Measurements from ENCODE around the gene DNMBP. TPM values are rescaled to one million over a fixed set of nuclear protein-coding genes. Genes with fewer than 3 reads are reported as not detected.

DNMBP gene
- total RNA-seq, 1 donor from 2014 or later: 11.7 TPM

DNA sequence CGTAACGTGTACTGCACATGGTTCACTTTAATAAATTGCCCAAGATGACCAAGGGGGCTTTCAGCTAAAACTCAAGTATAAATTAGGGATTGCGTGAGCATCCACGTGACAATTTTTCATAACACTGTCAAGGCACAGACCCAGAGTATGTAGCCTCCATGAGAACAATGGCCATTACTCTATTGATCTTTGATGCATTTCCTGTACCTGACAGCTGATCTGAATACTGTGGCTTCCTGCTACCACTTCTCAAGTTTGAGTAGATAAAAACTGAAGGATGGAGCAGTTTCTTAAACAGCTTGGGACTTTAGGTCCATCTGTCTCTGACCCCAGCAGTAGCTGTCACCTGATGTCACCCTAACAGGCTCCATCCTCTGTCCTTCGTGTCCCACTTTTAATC lies 128.4 kb downstream of the DNMBP start:
- H3K27ac Mint-ChIP-seq (ENCODE audit: unreplicated experiment): no peak overlapping the region
- no peak for TF ChIP-seq CTCF (IDR thresholded peaks at IDR 0.05)
- H3K9me3 Mint-ChIP-seq (ENCODE audit: low read depth): no peaks in the 10 kb centered on the region
- H3K36me3 Mint-ChIP-seq (ENCODE audit: low read depth): peaks cover 56% of the 10 kb centered on the region
- DNase-seq (ENCODE audit: low spot score): no peak
- H3K27me3 Mint-ChIP-seq (ENCODE audit: low read depth): no peaks in the 10 kb centered on the region
- no peaks in the 10 kb centered on the region for H3K4me1 Mint-ChIP-seq (ENCODE audit: low read depth)
- no peak overlapping the region for H3K4me3 Mint-ChIP-seq (ENCODE audit: unreplicated experiment)

DNA sequence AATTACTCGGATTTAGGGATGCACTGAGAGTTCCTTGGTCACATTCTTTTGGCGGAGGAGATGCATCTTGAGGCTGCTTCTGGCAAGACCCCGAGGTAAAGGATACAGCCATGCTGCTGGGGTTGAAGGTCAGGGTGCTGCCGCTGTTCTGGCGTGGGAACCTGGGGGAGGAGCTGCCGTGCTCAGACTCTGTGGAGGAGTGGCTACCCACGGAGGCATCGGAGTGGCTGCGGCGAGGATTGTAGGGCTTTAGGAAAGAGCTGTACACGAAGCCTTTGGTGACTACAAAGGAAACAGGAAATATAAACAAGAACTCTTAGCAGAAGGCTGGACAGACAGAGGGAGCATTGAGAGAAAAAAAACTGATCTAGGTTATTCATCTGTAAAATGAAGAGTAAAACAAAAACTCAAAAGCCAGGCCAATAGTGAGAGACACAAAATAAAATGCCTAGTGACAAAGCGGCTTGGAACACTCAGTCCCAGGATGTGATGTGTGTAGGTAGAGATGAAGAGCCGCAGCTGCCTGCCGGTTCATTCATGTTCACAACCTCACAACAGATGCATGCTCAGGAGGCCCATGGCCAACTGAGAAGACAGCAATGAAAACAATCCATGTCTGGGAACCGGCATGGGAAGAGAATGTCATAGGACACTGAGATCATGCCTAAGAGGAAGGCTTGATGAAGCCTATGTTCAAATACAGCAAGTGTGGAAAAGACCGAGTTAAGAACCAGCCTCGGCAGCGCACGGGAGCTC lies 129.5 kb downstream of the DNMBP start:
- no peaks in the 10 kb centered on the region for H3K4me1 Mint-ChIP-seq (ENCODE audit: low read depth)
- H3K36me3 Mint-ChIP-seq (ENCODE audit: low read depth): peaks cover 59% of the 10 kb centered on the region
- no peak overlapping the region for H3K27ac Mint-ChIP-seq (ENCODE audit: unreplicated experiment)
- TF ChIP-seq CTCF (IDR thresholded peaks at IDR 0.05): no peak
- DNase-seq (ENCODE audit: low spot score): no peak
- H3K4me3 Mint-ChIP-seq (ENCODE audit: unreplicated experiment): no peak overlapping the region
- H3K9me3 Mint-ChIP-seq (ENCODE audit: low read depth): no peaks in the 10 kb centered on the region
- H3K27me3 Mint-ChIP-seq (ENCODE audit: low read depth): no peaks in the 10 kb centered on the region

DNA sequence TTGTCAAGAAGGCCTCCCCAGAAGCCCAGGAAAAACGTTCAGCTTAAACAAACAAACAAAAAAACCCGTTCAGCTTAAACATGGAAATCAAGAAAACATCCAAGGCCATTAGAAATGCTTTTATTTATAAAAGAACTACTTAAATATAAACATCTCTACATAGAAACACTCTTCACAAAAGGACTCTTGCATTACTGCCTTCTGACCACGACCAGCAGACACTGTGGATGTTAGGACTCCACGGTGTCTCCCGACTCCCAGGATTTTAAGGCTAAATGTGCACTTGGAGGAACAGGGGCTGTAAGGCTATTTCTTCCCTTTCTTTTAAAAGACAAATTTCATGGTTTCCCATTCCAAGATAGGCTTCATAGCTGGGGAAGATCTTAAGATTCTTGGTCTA lies 134.3 kb downstream of the DNMBP start:
- H3K27me3 Mint-ChIP-seq (ENCODE audit: low read depth): no peaks in the 10 kb centered on the region
- peaks cover 52% of the 10 kb centered on the region for H3K36me3 Mint-ChIP-seq (ENCODE audit: low read depth)
- H3K27ac Mint-ChIP-seq (ENCODE audit: unreplicated experiment): no peak overlapping the region

GRCh38 chr10:99874341-99875085 lies 135.2 kb downstream of the DNMBP start:
- Mint-ChIP-seq H3K4me1 (ENCODE audit: low read depth) (peaks cover 7% of the 10 kb centered on the region), H3K4me3 (ENCODE audit: unreplicated experiment) (no peak overlapping the region), H3K27me3 (ENCODE audit: low read depth) (no peaks in the 10 kb centered on the region), H3K9me3 (ENCODE audit: low read depth) (no peaks in the 10 kb centered on the region), H3K36me3 (ENCODE audit: low read depth) (peaks cover 43% of the 10 kb centered on the region), H3K27ac (ENCODE audit: unreplicated experiment) (no peak overlapping the region)
- no peak for TF ChIP-seq CTCF (IDR thresholded peaks at IDR 0.05)
- no peak for DNase-seq (ENCODE audit: low spot score)

More for the DNA sequence above, 134.3 kb downstream of the DNMBP start:
- H3K4me3 Mint-ChIP-seq (ENCODE audit: unreplicated experiment): no peak overlapping the region
- DNase-seq (ENCODE audit: low spot score): no peak
- no peak for TF ChIP-seq CTCF (IDR thresholded peaks at IDR 0.05)
- no peaks in the 10 kb centered on the region for H3K9me3 Mint-ChIP-seq (ENCODE audit: low read depth)
- H3K4me1 Mint-ChIP-seq (ENCODE audit: low read depth): peaks cover 7% of the 10 kb centered on the region

DNA sequence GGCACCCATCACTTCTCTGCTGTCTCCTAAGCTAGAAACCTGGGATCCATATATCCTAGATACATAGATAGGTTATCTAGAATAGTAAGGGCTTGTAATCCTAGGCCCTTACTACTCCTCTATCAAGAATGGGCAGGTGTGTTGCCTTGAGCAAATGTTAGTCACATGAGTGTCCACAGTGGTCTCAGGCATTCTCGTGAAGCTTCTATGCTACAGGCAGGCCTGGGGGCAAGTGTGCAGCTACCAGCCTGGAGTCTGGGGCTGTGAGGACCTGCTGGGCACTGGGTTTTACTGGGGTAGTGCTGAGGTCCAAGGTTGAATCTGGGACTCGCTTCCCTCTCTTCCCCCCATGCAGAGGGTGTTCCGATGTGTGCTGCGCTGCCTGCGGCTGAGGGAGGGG lies 135.9 kb downstream of the DNMBP start:
- H3K27ac Mint-ChIP-seq (ENCODE audit: unreplicated experiment): no peak overlapping the region
- no peak for DNase-seq (ENCODE audit: low spot score)
- no peak overlapping the region for H3K4me3 Mint-ChIP-seq (ENCODE audit: unreplicated experiment)
- H3K9me3 Mint-ChIP-seq (ENCODE audit: low read depth): no peaks in the 10 kb centered on the region
- H3K4me1 Mint-ChIP-seq (ENCODE audit: low read depth): peaks cover 7% of the 10 kb centered on the region
- H3K27me3 Mint-ChIP-seq (ENCODE audit: low read depth): no peaks in the 10 kb centered on the region
- peaks cover 38% of the 10 kb centered on the region for H3K36me3 Mint-ChIP-seq (ENCODE audit: low read depth)
- no peak for TF ChIP-seq CTCF (IDR thresholded peaks at IDR 0.05)

Measured in chondrocyte (in vitro differentiated cells).